GM19099 (cell line): Measurements from ENCODE around the gene CYB561D2.

ENCODE experiments used
- POLR2A ChIP-seq: IDR thresholded peaks from 3 replicates; pipeline ENCODE4 v1.6.1; 2011; ENCODE audit warnings: low read depth; ENCODE audit not compliant: insufficient read length; ENCODE audit errors: extremely low read depth

Gene CYB561D2, protein sequence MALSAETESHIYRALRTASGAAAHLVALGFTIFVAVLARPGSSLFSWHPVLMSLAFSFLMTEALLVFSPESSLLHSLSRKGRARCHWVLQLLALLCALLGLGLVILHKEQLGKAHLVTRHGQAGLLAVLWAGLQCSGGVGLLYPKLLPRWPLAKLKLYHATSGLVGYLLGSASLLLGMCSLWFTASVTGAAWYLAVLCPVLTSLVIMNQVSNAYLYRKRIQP

GRCh38 chr3:50350527-50351322 lies at the start of gene CYB561D2, which contains the start of gene NPRL2:
TSS of gene CYB561D2 (plus strand) at chr3:50350862. CDS start at chr3:50351434, 572 bp downstream.
TSS of gene NPRL2 (minus strand) at chr3:50350775. CDS start at chr3:50350652, 123 bp downstream.
- TF ChIP-seq POLR2A, result peak; percentile 94

GRCh38 chr3:50302095-50303012 lies 48.3 kb upstream of the CYB561D2 start:
- no peak for TF ChIP-seq POLR2A

- TF ChIP-seq POLR2A, result no peak
Measured at GRCh38 chr3:50303013-50303815, 47.4 kb upstream of the CYB561D2 start, which contains the start of gene HYAL1. TSS of gene HYAL1 (minus strand) at chr3:50303574. CDS start at chr3:50302956, 618 bp downstream.

GRCh38 chr3:50304601-50305000 lies 46.1 kb upstream of the CYB561D2 start:
- no peak for TF ChIP-seq POLR2A

GRCh38 chr3:50314342-50314741 lies 36.3 kb upstream of the CYB561D2 start:
- TF ChIP-seq POLR2A, result no peak

DNA sequence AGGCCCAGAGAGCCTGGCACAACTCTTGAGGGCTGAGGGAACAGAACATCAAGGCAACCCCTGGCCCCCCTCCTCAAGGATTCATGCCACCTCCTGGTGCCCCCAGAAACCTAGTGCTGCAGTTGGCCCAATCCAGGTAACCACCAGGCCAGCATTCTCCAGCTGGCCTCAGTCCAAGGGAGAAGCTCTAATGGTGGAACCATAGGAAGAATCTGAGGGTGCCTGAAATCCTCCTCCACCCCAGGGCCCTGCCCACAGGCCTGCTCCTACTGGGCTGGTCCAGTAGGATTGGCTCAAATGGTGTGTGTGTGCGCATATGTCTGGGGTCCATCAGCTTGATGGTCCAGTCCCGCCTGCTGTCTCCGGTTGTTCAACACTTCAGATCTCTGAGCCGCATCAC lies 35.8 kb upstream of the CYB561D2 start:
- no peak for TF ChIP-seq POLR2A

GRCh38 chr3:50316657-50317242 lies 33.9 kb upstream of the CYB561D2 start:
- no peak for TF ChIP-seq POLR2A

GRCh38 chr3:50317300-50317699 lies 33.4 kb upstream of the CYB561D2 start:
- no peak for TF ChIP-seq POLR2A

GRCh38 chr3:50318163-50318562 lies 32.5 kb upstream of the CYB561D2 start:
- TF ChIP-seq POLR2A, result no peak

- TF ChIP-seq POLR2A, result no peak
Measured at GRCh38 chr3:50318615-50319014, 32.0 kb upstream of the CYB561D2 start.

- no peak for TF ChIP-seq POLR2A
Measured at GRCh38 chr3:50319181-50319893, 31.3 kb upstream of the CYB561D2 start.

- no peak for TF ChIP-seq POLR2A
Measured at GRCh38 chr3:50319894-50320625, 30.6 kb upstream of the CYB561D2 start.

DNA sequence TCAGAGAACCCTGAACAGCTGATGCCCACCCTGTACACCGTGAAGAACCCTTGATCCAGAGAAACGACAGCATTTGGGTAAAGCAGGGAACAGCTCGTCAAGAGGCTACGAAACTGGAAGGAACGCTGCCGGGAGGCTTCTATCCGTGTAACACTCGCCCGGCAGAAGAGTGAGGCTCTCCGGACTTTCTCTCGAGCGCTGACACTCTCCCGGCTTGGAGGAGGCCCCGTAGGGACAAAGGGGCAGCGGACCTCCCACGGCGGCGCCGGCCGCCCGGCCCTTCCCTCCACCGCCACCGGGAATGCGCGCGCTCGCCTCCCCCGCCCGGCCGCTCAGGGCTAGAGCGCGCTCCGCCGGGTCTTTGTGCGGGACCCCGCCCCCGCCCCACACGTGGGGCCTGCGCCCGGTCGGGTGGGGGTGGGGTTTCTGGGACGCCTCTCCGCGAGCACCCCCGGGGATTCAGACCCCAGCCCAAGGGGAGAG lies 29.8 kb upstream of the CYB561D2 start:
- no peak for TF ChIP-seq POLR2A
